GM18909 (cell line): Measurements from ENCODE around the gene CARD9.
"Not testable (repeated sequence)": the region's sequence is repeated elsewhere in the genome, so short reads cannot be mapped to it uniquely, and the experiment has no call there.

Experiments used
- ATAC-seq: cut with Tn5 transposase; IDR thresholded peaks from one replicate; pipeline ENCODE4 v1.9.1; 2021; ENCODE audit warnings: mild to moderate bottlenecking; ENCODE audit not compliant: unreplicated experiment, poor library complexity

CARD9 gene

DNA sequence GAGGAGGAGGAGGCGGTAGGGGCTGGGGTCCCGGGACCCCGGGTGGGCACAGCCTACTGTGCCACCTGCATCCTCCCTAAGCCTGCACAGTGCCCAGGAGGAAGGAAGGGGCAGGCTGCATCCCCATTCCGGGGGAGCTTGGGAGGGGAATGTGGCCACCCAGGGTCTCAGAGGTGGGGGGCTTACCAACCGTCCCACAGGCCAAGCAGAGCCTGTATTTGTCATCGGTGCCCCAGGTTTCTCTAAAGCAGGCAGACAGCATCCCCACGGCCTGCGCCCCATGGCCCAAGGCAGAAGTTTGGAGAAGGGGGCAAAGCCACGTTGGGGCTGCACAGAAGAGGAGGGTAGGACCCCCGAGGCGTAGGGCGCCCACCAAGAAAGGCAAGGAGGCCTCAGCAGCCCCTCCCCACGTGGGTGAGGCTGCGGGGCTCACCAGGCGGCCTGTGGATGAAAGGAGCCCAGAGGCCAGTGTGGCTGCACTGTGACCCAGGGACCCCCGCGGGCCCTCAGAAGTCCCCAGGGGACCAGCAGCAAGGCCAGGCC lies 46.6 kb downstream of the CARD9 start:
- no peak for ATAC-seq

DNA sequence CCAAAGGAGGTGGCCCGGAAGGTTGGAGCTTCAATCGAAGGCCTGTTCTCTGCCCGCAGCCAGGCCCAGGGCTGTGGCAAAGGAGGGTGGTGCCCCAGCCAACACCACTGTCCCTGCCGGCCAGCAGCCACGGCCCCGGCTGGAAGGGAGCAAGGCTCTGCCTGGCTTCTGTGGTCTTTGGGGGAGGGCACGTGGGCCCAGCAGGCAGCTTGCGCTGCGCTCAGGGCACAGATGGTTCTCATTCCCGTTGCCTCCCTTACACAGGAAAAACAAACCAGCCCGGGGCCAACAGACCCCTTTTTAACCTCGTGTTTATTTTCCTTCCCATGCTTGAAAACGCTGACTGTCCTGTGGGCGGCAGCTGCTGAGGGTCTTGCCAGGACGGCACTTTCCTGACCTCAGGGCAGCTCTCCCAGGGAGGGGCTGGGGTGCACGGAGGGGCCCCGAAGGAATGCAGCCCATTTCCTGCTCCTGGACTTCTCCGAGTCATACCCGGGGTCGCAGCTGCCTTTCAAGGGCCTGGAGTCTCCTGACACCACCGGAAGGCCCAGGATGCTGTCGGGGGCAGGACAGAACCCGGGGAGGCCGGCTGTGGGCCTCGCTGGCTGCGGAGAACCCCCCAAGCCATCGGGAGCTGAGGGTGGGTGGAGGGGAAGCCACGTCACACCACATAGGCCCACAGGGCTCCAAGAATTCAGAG lies 47.3 kb downstream of the CARD9 start:
- no peak for ATAC-seq

GRCh38 chr9:136325358-136325757 lies 48.1 kb downstream of the CARD9 start:
- no peak for ATAC-seq

- no peak for ATAC-seq
Measured at GRCh38 chr9:136324501-136325300, 48.8 kb downstream of the CARD9 start.

GRCh38 chr9:136323371-136323789 lies 50.1 kb downstream of the CARD9 start:
- no peak for ATAC-seq

DNA sequence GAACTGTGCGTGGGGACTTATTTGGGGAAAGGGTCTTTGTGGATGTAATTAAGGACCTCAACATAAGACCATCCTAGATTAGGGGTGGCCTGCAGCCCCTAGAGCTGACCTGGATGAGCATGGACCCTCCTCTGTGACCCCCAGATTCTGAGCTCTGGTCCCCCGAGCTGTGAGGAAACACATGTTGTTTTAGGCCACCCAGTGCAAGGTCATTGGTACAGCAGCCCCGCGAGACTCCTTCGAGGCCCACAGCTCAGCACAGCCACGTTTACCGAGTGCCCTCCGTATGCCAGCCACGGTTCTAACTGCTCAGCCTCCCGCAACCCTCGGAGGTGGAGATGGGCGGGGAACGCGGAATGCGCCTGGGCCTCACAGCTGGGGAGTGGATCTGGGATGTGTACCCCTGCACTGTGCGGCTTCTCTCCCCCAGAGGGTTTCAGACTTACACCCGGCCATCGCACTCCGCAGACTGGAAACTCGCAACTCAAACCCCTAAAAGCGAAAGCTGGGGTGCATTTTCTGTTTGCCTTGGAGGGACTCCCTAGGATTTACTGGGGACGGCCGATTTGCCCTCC lies 50.6 kb downstream of the CARD9 start:
- no peak for ATAC-seq

- no peak for ATAC-seq
Measured at GRCh38 chr9:136321561-136321960, 51.9 kb downstream of the CARD9 start.

DNA sequence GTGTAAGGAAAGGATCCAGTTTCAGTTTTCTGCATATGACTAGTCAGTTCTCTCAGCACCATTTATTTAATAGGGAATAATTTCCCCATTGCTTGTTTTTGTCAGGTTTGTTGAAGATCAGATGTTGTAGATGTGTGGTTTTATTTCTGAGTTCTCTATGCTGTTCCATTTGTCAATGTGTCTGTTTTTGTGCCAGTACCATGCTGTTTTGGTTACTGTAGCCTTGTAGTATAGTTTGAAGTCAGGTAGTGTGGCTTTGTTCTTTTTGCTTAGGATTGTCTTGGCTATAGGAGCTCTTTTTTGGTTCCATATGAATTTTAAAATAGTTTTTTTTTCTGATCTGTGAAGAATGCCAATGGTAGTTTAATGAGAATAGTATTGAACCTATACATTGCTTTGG lies 52.5 kb downstream of the CARD9 start:
- ATAC-seq, result not testable (repeated sequence)

GRCh38 chr9:136319955-136320354 lies 53.5 kb downstream of the CARD9 start:
- not testable (repeated sequence) for ATAC-seq

DNA sequence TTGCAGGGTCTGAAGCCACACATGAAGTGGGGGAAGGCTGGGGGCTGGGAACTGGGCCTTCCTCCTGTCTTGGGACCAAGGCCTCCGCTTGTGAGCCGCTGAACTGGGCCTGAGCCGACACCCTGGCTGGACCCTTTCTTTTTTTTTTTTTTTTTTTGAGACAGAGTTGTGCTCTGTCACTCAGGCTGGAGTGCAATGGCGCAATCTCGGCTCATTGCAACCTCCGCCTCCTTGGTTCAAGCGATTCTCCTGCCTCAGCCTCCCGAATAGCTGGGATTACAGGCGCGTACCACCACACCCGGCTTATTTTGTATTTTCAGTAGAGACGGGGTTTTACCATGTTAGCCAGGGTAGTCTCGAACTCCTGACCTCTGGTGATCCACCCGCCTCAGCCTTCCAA lies 54.2 kb downstream of the CARD9 start:
- ATAC-seq, result not testable (repeated sequence)

- ATAC-seq, result no peak
Measured at GRCh38 chr9:136318776-136319241, 54.7 kb downstream of the CARD9 start.

DNA sequence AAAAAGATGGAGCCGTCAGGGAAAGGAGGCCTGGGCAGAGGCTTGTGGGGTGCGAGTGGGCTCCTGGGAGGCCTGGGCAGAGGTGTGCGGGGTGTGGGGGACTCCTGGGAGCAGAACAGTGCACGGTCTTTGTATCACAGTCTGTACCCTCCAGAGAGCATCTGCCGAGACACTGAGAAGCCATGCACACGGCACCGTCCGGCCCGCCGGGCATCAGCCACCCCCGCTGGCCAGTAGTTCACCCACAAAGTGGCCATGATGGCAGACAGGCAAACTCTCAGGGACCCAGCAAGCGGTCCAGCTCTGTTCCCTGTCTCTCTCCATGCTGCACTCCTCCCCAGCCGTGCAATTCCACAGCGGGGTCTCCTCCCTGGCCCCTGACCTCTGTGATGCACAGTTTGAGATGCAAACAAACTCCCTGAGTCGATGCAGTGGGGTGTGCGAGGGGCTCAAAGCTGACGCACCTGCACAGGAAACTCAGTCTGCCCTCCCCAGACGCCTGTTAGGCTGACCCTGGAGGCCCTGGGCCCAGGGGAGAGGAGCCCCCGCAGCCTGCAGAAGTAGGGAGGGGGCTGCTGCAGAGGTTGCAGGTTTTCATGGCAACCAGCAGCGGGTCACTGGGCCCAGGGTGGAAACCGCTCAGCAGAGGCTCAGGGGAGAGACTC lies 55.2 kb downstream of the CARD9 start:
- ATAC-seq, result no peak

GRCh38 chr9:136317695-136318094 lies 55.8 kb downstream of the CARD9 start:
- ATAC-seq, result no peak

GRCh38 chr9:136316896-136317676 lies 56.4 kb downstream of the CARD9 start:
- no peak for ATAC-seq

GRCh38 chr9:136316271-136316751 lies 57.2 kb downstream of the CARD9 start:
- no peak for ATAC-seq

- no peak for ATAC-seq
Measured at GRCh38 chr9:136314944-136315343, 58.5 kb downstream of the CARD9 start.

GRCh38 chr9:136314056-136314416 lies 59.4 kb downstream of the CARD9 start:
- ATAC-seq, result no peak
